CD4-positive, alpha-beta T cell treated with Interleukin-17A for 1 hour (primary cell): ENCODE data around the gene HNRNPA2B1.

ENCODE experiments used
- DNase-seq: peaks from one replicate; pipeline ENCODE4 v3.0.0-alpha.2; 2020

HNRNPA2B1 gene

DNA sequence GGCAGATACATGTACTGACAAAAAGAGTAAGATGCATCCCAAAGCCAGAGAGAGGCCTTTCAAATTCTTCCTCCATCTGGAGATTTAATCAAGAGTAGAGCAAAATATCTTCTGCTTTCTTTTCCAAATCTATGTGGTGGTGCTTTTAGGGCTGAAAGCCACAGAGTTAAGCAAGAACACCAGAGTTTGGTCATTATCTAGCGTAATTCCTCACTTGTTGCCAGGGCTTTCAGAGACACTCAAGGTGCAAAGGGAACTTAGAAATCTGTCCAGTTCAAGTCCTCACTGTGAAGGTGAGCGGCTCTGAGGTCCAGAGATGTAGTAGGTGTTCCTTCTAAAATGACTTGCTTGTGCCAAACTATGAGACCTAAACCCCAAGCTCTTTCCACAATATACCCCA, 59.5 kb downstream of the HNRNPA2B1 start:
- no peak for DNase-seq

DNA sequence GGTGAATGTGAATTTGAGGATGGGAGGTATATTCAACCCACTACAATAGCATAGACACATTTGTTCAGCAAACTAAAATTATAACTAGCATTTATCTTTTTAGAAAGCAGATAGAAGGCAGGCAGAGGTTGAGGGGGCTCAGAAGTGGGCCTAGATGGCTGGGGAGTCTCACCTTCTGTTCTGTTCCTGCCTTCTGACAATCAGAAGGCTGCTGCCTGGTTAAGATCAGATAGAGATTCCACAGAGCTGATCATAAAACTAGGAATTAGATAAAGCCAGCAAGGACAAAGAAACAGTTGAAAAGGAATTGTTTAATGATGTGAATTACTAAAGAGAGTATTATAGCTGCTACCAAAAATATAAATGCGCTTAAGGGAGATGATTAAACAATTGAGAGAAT, 60.2 kb downstream of the HNRNPA2B1 start:
- no peak for DNase-seq
